Ascending aorta (tissue), 2 donors: ENCODE measurements around the gene GNA15. TPM values are rescaled to one million over a fixed set of nuclear protein-coding genes. Genes with fewer than 3 reads are reported as not detected.

ENCODE experiments used
- DNase-seq, 2 donors: peaks; one replicate each; pipeline ENCODE4 v3.0.0-alpha.2; 2019; ENCODE audit warnings: low spot score in 2 of 2
- H3K27ac ChIP-seq, 2 donors: fragments of 200-600 bp; sonication (generic); one replicate each; pipeline ENCODE4 v1.5.1; 2016 to 2017; ENCODE audit warnings: mild to moderate bottlenecking in 1 of 2
- H3K27me3 ChIP-seq: fragments of 200-600 bp; sonication (generic); one replicate; pipeline ENCODE4 v1.5.1; 2017
- H3K36me3 ChIP-seq, 2 donors: fragments of 200-600 bp; sonication (generic); one replicate each; pipeline ENCODE4 v1.5.1; 2016
- H3K4me1 ChIP-seq, 2 donors: fragments of 200-600 bp; sonication (generic); one replicate each; pipeline ENCODE4 v1.5.1; 2016 to 2017; ENCODE audit warnings: mild to moderate bottlenecking in 1 of 2
- H3K4me3 ChIP-seq, 2 donors: fragments of 200-600 bp; sonication (generic); one replicate each; pipeline ENCODE4 v1.5.1; 2016 to 2017; ENCODE audit warnings: mild to moderate bottlenecking in 1 of 2
- H3K9me3 ChIP-seq, 2 donors: fragments of 200-600 bp; sonication (generic); one replicate each; pipeline ENCODE4 v1.5.1; 2016
- intact Hi-C: fragments of 100-400 bp; cut with DNase I; formaldehyde crosslinking; loops from one replicate; pipeline ENCODE4 v1.15.1; 2023
- total RNA-seq: library from RNA; depleted of rRNA; stranded (reverse); fragments of >200 nt; gene quantifications from one replicate; pipeline ENCODE4 v1.1.0, GENCODE V29; 2016
- TF ChIP-seq, protein P1 (sequence below), 3 experiments: fragments of 200-600 bp in 2 of 3; fragments of 450-650 bp in 1 of 3; sonication (generic) in 2 of 3; IDR thresholded peaks; one replicate each; pipeline ENCODE4 v1.5.1; 2016 to 2019; ENCODE audit warnings: antibody characterized with exemption in 3 of 3, mild to moderate bottlenecking in 1 of 3, moderate library complexity in 1 of 3

Gene GNA15
- total RNA-seq, 1 donor from 2014 or later, result 7.1 TPM

DNA sequence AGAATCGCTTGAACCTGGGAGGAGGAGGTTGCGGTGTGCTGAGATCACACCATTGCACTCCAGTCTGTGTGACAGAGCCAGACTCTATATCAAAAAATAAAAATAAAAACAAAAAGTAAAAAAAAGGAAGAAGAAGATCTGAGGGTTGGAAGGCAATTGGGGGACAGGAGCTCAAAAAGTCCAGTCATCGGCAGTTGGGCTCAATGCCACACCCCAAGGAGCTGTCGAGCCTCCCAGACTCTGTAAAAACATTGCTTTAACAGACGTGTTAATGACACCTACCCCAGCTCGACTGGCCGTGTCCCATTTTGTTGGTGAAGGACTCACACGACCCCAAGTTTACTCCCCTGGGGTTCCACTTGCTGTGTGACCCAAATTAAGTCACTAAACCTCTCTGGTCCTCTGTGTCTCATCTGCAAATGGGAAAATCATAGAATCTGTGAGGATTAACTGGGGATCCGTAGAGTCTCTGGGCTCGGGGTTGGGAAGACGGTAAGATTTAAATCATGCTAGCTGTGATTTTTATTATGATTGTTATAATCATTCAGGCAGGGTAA, 7.0 kb downstream of the GNA15 start:
- no peak for DNase-seq
- no peaks in the 10 kb centered on the region for H3K9me3 ChIP-seq
- intact Hi-C loops, result no loop called here
- peak overlapping the region; percentile 55 for H3K27ac ChIP-seq
- no peaks in the 10 kb centered on the region for H3K27me3 ChIP-seq
- H3K4me1 ChIP-seq, result no peaks in the 10 kb centered on the region
- H3K36me3 ChIP-seq, result no peaks in the 10 kb centered on the region
- TF ChIP-seq, protein P1, sequence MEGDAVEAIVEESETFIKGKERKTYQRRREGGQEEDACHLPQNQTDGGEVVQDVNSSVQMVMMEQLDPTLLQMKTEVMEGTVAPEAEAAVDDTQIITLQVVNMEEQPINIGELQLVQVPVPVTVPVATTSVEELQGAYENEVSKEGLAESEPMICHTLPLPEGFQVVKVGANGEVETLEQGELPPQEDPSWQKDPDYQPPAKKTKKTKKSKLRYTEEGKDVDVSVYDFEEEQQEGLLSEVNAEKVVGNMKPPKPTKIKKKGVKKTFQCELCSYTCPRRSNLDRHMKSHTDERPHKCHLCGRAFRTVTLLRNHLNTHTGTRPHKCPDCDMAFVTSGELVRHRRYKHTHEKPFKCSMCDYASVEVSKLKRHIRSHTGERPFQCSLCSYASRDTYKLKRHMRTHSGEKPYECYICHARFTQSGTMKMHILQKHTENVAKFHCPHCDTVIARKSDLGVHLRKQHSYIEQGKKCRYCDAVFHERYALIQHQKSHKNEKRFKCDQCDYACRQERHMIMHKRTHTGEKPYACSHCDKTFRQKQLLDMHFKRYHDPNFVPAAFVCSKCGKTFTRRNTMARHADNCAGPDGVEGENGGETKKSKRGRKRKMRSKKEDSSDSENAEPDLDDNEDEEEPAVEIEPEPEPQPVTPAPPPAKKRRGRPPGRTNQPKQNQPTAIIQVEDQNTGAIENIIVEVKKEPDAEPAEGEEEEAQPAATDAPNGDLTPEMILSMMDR (IDR thresholded peaks at IDR 0.05), result no peak
- no peak overlapping the region for H3K4me3 ChIP-seq

DNA sequence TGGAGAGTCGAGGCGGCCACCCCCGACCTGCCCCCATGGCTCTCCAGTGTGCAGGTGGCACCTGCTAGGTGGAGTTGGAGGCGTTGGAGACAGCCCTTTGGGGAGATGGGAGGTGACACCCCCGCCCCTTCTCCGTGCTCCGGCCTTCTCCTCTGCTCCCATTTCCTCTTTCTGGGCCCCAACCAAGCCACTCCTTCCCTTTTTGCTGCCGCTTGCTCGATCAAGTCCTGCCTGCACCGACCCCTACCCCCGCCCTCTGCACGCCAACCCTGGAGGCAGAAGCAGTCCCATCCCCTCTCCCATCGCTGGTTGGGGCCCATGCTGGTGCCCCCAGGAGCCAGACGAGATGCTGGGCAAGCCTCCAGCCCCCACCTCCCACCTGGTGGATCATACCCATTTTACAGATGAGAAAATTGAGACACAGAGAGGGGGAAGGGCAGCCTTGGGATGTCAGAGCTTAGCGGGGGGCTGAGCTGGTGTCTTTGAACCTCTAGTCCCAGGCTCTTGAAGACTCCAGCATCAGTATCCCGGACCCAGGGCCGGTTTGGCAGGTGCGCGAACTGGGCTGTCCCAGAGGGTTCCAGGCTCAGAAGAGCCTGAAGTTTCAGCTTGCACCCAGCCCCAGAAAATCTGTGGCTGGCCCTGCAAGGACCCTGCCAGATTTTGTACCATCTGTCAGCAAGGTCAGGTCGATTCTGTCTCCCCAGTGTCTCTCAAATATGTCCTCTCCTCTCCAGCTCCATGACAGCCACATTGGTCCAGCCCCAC, 10.3 kb downstream of the GNA15 start:
- Histone ChIP-seq H3K4me1 (no peaks in the 10 kb centered on the region), H3K9me3 (no peaks in the 10 kb centered on the region), H3K36me3 (no peaks in the 10 kb centered on the region), H3K27me3 (no peaks in the 10 kb centered on the region), H3K4me3 (no peak overlapping the region), H3K27ac (no peak overlapping the region)
- DNase-seq, result no peak
- intact Hi-C loops, result no loop called here
- TF ChIP-seq, protein P1 (IDR thresholded peaks at IDR 0.05), result no peak

DNA sequence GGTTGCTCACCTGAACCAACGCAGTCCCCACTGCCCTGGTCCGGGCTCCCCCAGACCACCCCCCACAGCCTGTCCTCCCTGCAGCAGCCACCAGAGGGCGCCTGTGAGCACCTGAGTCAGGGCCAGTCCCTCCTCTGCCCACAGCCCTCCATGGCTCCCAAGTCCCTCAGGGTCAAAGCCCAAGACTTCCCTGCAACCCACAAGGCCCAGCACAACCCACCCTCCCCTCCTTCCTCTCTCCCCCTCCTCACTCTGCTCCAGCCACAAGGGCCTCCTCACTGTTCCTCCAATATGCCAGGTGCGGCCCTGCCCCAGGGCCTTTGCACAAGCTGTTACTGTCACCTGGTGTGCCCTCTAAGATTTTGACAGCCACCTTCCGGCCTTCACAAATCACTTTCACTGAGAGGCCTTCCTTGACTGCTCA, 10.9 kb downstream of the GNA15 start:
- no peak for DNase-seq
- TF ChIP-seq, protein P1 (IDR thresholded peaks at IDR 0.05), result peak; percentile 58 to 64 (median 60)
- Histone ChIP-seq H3K27me3 (no peaks in the 10 kb centered on the region), H3K36me3 (no peaks in the 10 kb centered on the region), H3K4me3 (no peak overlapping the region), H3K9me3 (no peaks in the 10 kb centered on the region), H3K4me1 (no peaks in the 10 kb centered on the region), H3K27ac (no peak overlapping the region)
- intact Hi-C loops, result no loop called here

DNA sequence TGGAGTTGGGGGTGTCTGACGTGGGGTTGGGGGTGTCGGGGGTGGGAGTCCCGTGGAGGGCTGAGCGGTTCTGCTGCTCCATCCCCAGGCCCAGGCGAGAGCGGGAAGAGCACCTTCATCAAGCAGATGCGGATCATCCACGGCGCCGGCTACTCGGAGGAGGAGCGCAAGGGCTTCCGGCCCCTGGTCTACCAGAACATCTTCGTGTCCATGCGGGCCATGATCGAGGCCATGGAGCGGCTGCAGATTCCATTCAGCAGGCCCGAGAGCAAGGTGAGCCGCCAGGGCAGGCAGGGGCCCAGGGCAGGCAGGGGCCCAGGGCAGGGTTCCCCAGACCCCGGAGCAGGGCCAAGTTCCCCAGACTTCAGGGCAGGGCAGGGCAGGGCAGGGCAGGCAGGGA, 12.7 kb downstream of the GNA15 start:
- H3K27me3 ChIP-seq, result no peaks in the 10 kb centered on the region
- no peaks in the 10 kb centered on the region for H3K36me3 ChIP-seq
- TF ChIP-seq, protein P1 (IDR thresholded peaks at IDR 0.05), result no peak
- no peak overlapping the region for H3K27ac ChIP-seq
- H3K9me3 ChIP-seq, result no peaks in the 10 kb centered on the region
- H3K4me1 ChIP-seq, result no peaks in the 10 kb centered on the region
- H3K4me3 ChIP-seq, result no peak overlapping the region
- intact Hi-C loops, result no loop called here
- no peak for DNase-seq

DNA sequence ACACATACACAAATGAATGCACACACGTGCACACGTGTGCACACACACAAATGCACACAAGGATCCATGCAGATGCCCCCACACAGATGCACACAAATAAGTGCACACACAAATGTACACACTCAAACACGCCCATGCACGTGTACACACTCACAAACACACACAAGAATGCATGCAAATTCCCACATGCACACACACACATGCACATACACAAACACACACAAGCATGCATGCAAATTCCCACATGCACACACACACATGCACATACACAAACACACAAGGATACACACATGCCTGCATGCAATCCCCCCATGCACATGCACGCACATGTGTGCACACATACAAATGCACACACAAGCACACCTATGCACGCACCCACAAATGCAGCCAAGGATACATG, 13.3 kb downstream of the GNA15 start:
- Histone ChIP-seq H3K36me3 (no peaks in the 10 kb centered on the region), H3K4me3 (no peak overlapping the region), H3K9me3 (no peaks in the 10 kb centered on the region), H3K27ac (no peak overlapping the region), H3K27me3 (no peaks in the 10 kb centered on the region), H3K4me1 (no peaks in the 10 kb centered on the region)
- intact Hi-C loops, result no loop called here
- DNase-seq, result no peak
- TF ChIP-seq, protein P1 (IDR thresholded peaks at IDR 0.05), result no peak
